ENCODE data around the gene GCFC2. TPM values are rescaled to one million over a fixed set of nuclear protein-coding genes. Genes with fewer than 3 reads are reported as not detected.

Gene GCFC2
- total and polyA plus RNA-seq, 9 of the 15 experiments (the other 6 are each of a cell fraction or from before 2014, with no cell fraction given): 10.5 to 40.6 (median 23.0) TPM

- DNase-seq (ENCODE audit: extremely low read depth in 1 of 4, low spot score in 3 of 4) (no peak), ATAC-seq (no peak), FAIRE-seq (no peak)
- Histone ChIP-seq H4K20me1 (replicated peaks; ENCODE audit: control insufficient read depth, insufficient read depth, low read length) (no peaks in the 10 kb centered on the region), H3K27ac (ENCODE audit: extremely low read depth, low read depth, low read length) (no peak overlapping the region), H3K4me1 (replicated peaks in 1 of 2; ENCODE audit: control insufficient read depth in 2 of 2, insufficient read depth in 2 of 2, low read length in 2 of 2) (peaks cover under 1 to 6% of the 10 kb centered on the region in 2 experiments; a peak in 1 of 5 replicates), H3K9me3 (replicated peaks; ENCODE audit: control insufficient read depth, insufficient read depth, low read depth, low read length) (no peaks in the 10 kb centered on the region), H3K27me3 (ENCODE audit: control insufficient read depth in 2 of 2, insufficient read depth in 2 of 2, low read length in 2 of 2) (no peaks in the 10 kb centered on the region), H3K9ac (ENCODE audit: insufficient read depth in 1 of 2, low read depth in 2 of 2, low read length in 2 of 2) (no peak overlapping the region), H3K9me1 (ENCODE audit: control insufficient read depth, insufficient read depth, low read length) (no peaks in the 10 kb centered on the region), H3K36me3 (ENCODE audit: control insufficient read depth, insufficient read depth, low read length) (peaks cover 49% of the 10 kb centered on the region), H3K79me2 (ENCODE audit: control insufficient read depth, insufficient read depth, low read length) (peaks cover 34% of the 10 kb centered on the region), H3K4me3 (no peak overlapping the region), H2AFZ (ENCODE audit: low read depth, low read length) (no peak overlapping the region), H3K4me2 (ENCODE audit: insufficient read depth, low read length) (no peak overlapping the region)
- no TSS peak for BruUV-seq (replicated peaks)
- 69% methylated on average over 1 of the region's 1 CpG for WGBS (ENCODE audit: insufficient coverage, low coverage, missing lambda C conversion rate)
- intact Hi-C loops (cut with micrococcal nuclease): no loop called here
- POLR2A ChIA-PET: no interaction called here
- CTCF ChIA-PET (ENCODE audit: low intra/inter-chr PET ratio): no interaction called here
- in situ Hi-C loops (cut with MboI): no loop called here
- TF ChIP-seq ZNF121 (CRISPR knock-in tag; conservative IDR thresholded peaks at IDR 0.05): no peak
- no peak for TF ChIP-seq ZFP1 (CRISPR knock-in tag; IDR thresholded peaks at IDR 0.05)
- no peak for TF ChIP-seq NCOA6 (IDR thresholded peaks at IDR 0.05)
- TF ChIP-seq, protein P1, sequence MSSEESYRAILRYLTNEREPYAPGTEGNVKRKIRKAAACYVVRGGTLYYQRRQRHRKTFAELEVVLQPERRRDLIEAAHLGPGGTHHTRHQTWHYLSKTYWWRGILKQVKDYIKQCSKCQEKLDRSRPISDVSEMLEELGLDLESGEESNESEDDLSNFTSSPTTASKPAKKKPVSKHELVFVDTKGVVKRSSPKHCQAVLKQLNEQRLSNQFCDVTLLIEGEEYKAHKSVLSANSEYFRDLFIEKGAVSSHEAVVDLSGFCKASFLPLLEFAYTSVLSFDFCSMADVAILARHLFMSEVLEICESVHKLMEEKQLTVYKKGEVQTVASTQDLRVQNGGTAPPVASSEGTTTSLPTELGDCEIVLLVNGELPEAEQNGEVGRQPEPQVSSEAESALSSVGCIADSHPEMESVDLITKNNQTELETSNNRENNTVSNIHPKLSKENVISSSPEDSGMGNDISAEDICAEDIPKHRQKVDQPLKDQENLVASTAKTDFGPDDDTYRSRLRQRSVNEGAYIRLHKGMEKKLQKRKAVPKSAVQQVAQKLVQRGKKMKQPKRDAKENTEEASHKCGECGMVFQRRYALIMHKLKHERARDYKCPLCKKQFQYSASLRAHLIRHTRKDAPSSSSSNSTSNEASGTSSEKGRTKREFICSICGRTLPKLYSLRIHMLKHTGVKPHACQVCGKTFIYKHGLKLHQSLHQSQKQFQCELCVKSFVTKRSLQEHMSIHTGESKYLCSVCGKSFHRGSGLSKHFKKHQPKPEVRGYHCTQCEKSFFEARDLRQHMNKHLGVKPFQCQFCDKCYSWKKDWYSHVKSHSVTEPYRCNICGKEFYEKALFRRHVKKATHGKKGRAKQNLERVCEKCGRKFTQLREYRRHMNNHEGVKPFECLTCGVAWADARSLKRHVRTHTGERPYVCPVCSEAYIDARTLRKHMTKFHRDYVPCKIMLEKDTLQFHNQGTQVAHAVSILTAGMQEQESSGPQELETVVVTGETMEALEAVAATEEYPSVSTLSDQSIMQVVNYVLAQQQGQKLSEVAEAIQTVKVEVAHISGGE (CRISPR knock-in tag; IDR thresholded peaks at IDR 0.05): no peak
- no peak for TF ChIP-seq RNF2 (IDR thresholded peaks at IDR 0.05)
- TF ChIP-seq CTCFL (IDR thresholded peaks at IDR 0.05; ENCODE audit: borderline replicate concordance, insufficient read depth, low read depth, low read length, poor library complexity, severe bottlenecking): no peak
- no peak for TF ChIP-seq SRF (CRISPR knock-in tag; IDR thresholded peaks at IDR 0.05)
- TF ChIP-seq, protein P2, sequence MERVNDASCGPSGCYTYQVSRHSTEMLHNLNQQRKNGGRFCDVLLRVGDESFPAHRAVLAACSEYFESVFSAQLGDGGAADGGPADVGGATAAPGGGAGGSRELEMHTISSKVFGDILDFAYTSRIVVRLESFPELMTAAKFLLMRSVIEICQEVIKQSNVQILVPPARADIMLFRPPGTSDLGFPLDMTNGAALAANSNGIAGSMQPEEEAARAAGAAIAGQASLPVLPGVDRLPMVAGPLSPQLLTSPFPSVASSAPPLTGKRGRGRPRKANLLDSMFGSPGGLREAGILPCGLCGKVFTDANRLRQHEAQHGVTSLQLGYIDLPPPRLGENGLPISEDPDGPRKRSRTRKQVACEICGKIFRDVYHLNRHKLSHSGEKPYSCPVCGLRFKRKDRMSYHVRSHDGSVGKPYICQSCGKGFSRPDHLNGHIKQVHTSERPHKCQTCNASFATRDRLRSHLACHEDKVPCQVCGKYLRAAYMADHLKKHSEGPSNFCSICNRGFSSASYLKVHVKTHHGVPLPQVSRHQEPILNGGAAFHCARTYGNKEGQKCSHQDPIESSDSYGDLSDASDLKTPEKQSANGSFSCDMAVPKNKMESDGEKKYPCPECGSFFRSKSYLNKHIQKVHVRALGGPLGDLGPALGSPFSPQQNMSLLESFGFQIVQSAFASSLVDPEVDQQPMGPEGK (CRISPR knock-in tag; IDR thresholded peaks at IDR 0.05; ENCODE audit: borderline replicate concordance): no peak
- TF ChIP-seq SREBF1 (IDR thresholded peaks at IDR 0.05; ENCODE audit: borderline replicate concordance, low read depth, low read length): no peak
- TF ChIP-seq MAFK (IDR thresholded peaks at IDR 0.05; ENCODE audit: low read length): no peak
- TF ChIP-seq BRCA1 (IDR thresholded peaks at IDR 0.05): no peak
- TF ChIP-seq BRCA1 (CRISPR knock-in tag; IDR thresholded peaks at IDR 0.05): no peak
- TF ChIP-seq MTF1 (CRISPR knock-in tag; IDR thresholded peaks at IDR 0.05; ENCODE audit: borderline replicate concordance): no peak
- no peak for TF ChIP-seq ZNF696 (CRISPR knock-in tag; conservative IDR thresholded peaks at IDR 0.05)
- TF ChIP-seq CC2D1A (IDR thresholded peaks at IDR 0.05): no peak
- TF ChIP-seq KDM4B (IDR thresholded peaks at IDR 0.05; ENCODE audit: borderline replicate concordance in 2 of 2, low read depth in 1 of 2): no peak
Measured at GRCh38 chr2:75705921-75706320, 4.8 kb downstream of the GCFC2 start.

Data from K562 (cell line).